HG03469 (cell line): ENCODE data around the gene GRID1.

ENCODE experiments used
- ATAC-seq: cut with Tn5 transposase; IDR thresholded peaks from one replicate; pipeline ENCODE4 v1.9.1; 2021; ENCODE audit warnings: mild to moderate bottlenecking, moderate library complexity, moderate number of reproducible peaks; ENCODE audit not compliant: unreplicated experiment

Gene GRID1

GRCh38 chr10:86075512-86075911, 291.1 kb downstream of the GRID1 start:
- ATAC-seq: no peak

GRCh38 chr10:86074294-86074693, 292.3 kb downstream of the GRID1 start:
- no peak for ATAC-seq

GRCh38 chr10:86073199-86073977, 293.2 kb downstream of the GRID1 start:
- ATAC-seq: no peak

GRCh38 chr10:86072413-86072812, 294.2 kb downstream of the GRID1 start:
- no peak for ATAC-seq

GRCh38 chr10:86071758-86072157, 294.8 kb downstream of the GRID1 start:
- ATAC-seq: no peak

- ATAC-seq: no peak
Observed at GRCh38 chr10:86071145-86071544, 295.4 kb downstream of the GRID1 start.

GRCh38 chr10:86070278-86070677, 296.3 kb downstream of the GRID1 start:
- ATAC-seq: no peak

- no peak for ATAC-seq
Observed at GRCh38 chr10:86068231-86069054, 298.2 kb downstream of the GRID1 start.

- ATAC-seq: no peak
Observed at GRCh38 chr10:86067436-86068050, 299.1 kb downstream of the GRID1 start.

- ATAC-seq: no peak
Observed at GRCh38 chr10:86066696-86067095, 299.9 kb downstream of the GRID1 start.

GRCh38 chr10:86065711-86066251, 300.8 kb downstream of the GRID1 start:
- no peak for ATAC-seq

- ATAC-seq: no peak
Observed at GRCh38 chr10:86064931-86065662, 301.5 kb downstream of the GRID1 start.

GRCh38 chr10:86064219-86064618, 302.4 kb downstream of the GRID1 start:
- no peak for ATAC-seq

- ATAC-seq: no peak
Observed at GRCh38 chr10:86063341-86063740, 303.3 kb downstream of the GRID1 start.

- ATAC-seq: no peak
Observed at GRCh38 chr10:86062647-86063145, 303.9 kb downstream of the GRID1 start.

GRCh38 chr10:86062198-86062550, 304.4 kb downstream of the GRID1 start:
- no peak for ATAC-seq

- no peak for ATAC-seq
Observed at GRCh38 chr10:86061278-86062197, 305.1 kb downstream of the GRID1 start.

- no peak for ATAC-seq
Observed at GRCh38 chr10:86060386-86061277, 306.0 kb downstream of the GRID1 start.

GRCh38 chr10:86059892-86060291, 306.7 kb downstream of the GRID1 start:
- ATAC-seq: no peak
